Measurements from ENCODE around the gene GMPPA.

Gene GMPPA

GRCh38 chr2:219495531-219496122 is 3.1 kb upstream of the GMPPA start:
- TF ChIP-seq YY1 (IDR thresholded peaks at IDR 0.05; ENCODE audit: insufficient read depth, insufficient read length) (no peak), ZNF274 (IDR thresholded peaks at IDR 0.05; ENCODE audit: low read depth, low read length) (no peak), SUZ12 (IDR thresholded peaks at IDR 0.05; ENCODE audit: extremely low read depth, insufficient read depth, insufficient read length) (no peak)
- peak; percentile 66 for DNase-seq (ENCODE audit: low read depth, low spot score)
- peak overlapping the region; percentile 24 for H3K9ac ChIP-seq (ENCODE audit: insufficient read length, low read depth)
- H3K36me3 ChIP-seq (ENCODE audit: insufficient read depth, insufficient read length, low read length): peaks cover 7% of the 10 kb centered on the region
- H3K4me1 ChIP-seq (ENCODE audit: insufficient read depth, insufficient read length): peaks cover 21% of the 10 kb centered on the region
- no peaks in the 10 kb centered on the region for H3K9me3 ChIP-seq (ENCODE audit: insufficient read depth, low read length)
- no peak overlapping the region for H3K4me3 ChIP-seq (ENCODE audit: insufficient read length, low read depth)
- peaks cover 59% of the 10 kb centered on the region for H3K27me3 ChIP-seq (ENCODE audit: insufficient read depth, insufficient read length)

DNA sequence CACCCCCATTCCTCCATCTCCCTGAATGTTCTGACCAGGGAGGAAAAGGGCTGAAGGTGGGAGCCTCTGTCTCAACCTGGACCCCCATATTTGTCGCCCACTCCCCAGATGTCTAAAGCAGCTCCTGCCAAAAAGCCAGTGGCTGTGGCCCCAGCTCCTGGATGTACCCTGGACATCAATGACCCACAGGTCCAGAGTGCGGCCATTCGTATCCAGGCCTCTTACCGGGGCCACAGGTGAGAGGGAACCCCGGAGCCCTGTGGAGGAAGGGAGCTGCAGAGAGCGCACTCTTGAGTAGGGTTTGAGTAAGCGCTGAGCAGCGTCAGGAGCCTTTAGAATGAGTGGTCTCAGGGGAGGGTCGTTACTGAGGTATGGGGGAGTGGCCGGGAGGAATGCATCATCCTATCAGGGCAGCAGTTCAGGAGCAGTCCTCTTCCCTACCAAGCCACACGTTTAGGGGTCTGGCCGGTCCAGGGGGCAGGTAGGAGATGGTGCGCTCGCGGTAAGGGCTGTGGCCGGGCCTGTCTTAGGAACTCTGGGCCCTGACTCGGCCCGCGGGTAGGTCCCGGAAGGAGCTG is 2.4 kb upstream of the GMPPA start:
- peak overlapping the region; percentile 83 for H3K9ac ChIP-seq (ENCODE audit: insufficient read length, low read depth)
- peaks cover 3% of the 10 kb centered on the region for H3K36me3 ChIP-seq (ENCODE audit: insufficient read depth, insufficient read length, low read length)
- no peaks in the 10 kb centered on the region for H3K9me3 ChIP-seq (ENCODE audit: insufficient read depth, low read length)
- H3K4me3 ChIP-seq (ENCODE audit: insufficient read length, low read depth): peak overlapping the region; percentile 70
- peaks cover 55% of the 10 kb centered on the region for H3K27me3 ChIP-seq (ENCODE audit: insufficient read depth, insufficient read length)
- H3K4me1 ChIP-seq (ENCODE audit: insufficient read depth, insufficient read length): peaks cover 21% of the 10 kb centered on the region
- DNase-seq (ENCODE audit: low read depth, low spot score): no peak
- TF ChIP-seq ZNF274 (IDR thresholded peaks at IDR 0.05; ENCODE audit: low read depth, low read length): no peak
- no peak for TF ChIP-seq YY1 (IDR thresholded peaks at IDR 0.05; ENCODE audit: insufficient read depth, insufficient read length)
- TF ChIP-seq SUZ12 (IDR thresholded peaks at IDR 0.05; ENCODE audit: extremely low read depth, insufficient read depth, insufficient read length): peak; percentile 81

- TF ChIP-seq SUZ12 (IDR thresholded peaks at IDR 0.05; ENCODE audit: extremely low read depth, insufficient read depth, insufficient read length) (peak; percentile 92), YY1 (IDR thresholded peaks at IDR 0.05; ENCODE audit: insufficient read depth, insufficient read length) (no peak)
- H3K9ac ChIP-seq (ENCODE audit: insufficient read length, low read depth): peak overlapping the region; percentile 83
- H3K27me3 ChIP-seq (ENCODE audit: insufficient read depth, insufficient read length): peaks cover 55% of the 10 kb centered on the region
- peak overlapping the region; percentile 70 for H3K4me3 ChIP-seq (ENCODE audit: insufficient read length, low read depth)
- DNase-seq (ENCODE audit: low read depth, low spot score): no peak
- H3K9me3 ChIP-seq (ENCODE audit: insufficient read depth, low read length): no peaks in the 10 kb centered on the region
- peaks cover 5% of the 10 kb centered on the region for H3K36me3 ChIP-seq (ENCODE audit: insufficient read depth, insufficient read length, low read length)
- peaks cover 27% of the 10 kb centered on the region for H3K4me1 ChIP-seq (ENCODE audit: insufficient read depth, insufficient read length)
Observed at GRCh38 chr2:219496825-219497494, 1.7 kb upstream of the GMPPA start.

DNA sequence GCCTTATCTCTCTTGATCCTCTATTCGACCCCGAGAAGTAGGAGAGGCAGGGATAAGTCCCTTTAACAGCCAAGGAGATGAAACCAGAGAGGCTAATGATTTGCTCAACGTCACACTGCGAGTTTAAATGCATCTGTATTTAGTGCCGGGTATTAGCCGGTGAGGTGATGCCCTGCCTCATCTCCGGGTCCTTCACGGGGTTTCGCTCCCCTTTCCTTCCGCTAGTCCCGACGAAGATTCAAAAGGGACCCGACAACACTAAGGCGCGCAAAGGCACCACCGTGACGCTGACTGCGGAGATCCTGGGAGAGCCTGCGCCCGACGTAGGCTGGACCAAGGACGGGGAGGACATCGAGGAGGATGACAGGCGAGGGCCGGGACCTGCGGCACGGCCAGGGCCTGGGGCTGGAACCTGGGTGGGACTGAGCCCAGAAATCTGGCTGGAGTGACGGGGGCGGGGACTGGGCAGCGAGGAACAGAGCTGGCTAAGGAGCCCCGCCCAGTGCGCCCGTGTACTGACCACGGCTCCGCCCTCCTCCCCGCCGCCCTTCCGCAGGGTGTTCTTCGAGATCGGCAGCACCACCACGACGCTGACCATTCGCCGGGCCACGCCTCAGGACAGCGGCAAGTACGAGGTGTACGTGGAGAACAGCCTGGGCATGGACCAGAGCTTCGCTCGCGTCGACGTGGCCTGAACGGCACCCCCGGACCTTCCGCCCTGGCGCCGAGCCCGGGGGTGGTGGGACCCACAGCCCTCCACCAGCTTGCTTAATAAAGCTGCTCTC is 1.0 kb upstream of the GMPPA start:
- Histone ChIP-seq H3K9ac (ENCODE audit: insufficient read length, low read depth) (peak overlapping the region; percentile 83), H3K9me3 (ENCODE audit: insufficient read depth, low read length) (no peaks in the 10 kb centered on the region), H3K27me3 (ENCODE audit: insufficient read depth, insufficient read length) (peaks cover 53% of the 10 kb centered on the region), H3K4me3 (ENCODE audit: insufficient read length, low read depth) (peak overlapping the region; percentile 70), H3K36me3 (ENCODE audit: insufficient read depth, insufficient read length, low read length) (peaks cover 9% of the 10 kb centered on the region), H3K4me1 (ENCODE audit: insufficient read depth, insufficient read length) (peaks cover 30% of the 10 kb centered on the region)
- no peak for DNase-seq (ENCODE audit: low read depth, low spot score)
- TF ChIP-seq SUZ12 (IDR thresholded peaks at IDR 0.05; ENCODE audit: extremely low read depth, insufficient read depth, insufficient read length): peak; percentile 38
- no peak for TF ChIP-seq ZNF274 (IDR thresholded peaks at IDR 0.05; ENCODE audit: low read depth, low read length)

DNA sequence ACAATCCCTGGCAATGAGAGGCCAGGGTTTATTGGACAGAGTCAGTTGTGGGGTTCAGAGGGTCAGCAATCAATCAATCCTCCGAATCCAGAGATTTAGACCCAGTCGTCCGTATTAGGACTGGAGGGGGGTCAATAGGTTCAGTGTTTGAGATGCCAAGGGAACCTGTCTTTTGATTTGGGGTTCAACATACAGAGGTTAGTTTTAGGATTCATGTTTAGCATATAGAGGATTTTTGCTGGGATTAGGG is 292 bp downstream of the GMPPA start:
- peak overlapping the region; percentile 68 for H3K4me3 ChIP-seq (ENCODE audit: insufficient read length, low read depth)
- H3K27me3 ChIP-seq (ENCODE audit: insufficient read depth, insufficient read length): peaks cover 44% of the 10 kb centered on the region
- H3K4me1 ChIP-seq (ENCODE audit: insufficient read depth, insufficient read length): peaks cover 30% of the 10 kb centered on the region
- peaks cover 18% of the 10 kb centered on the region for H3K36me3 ChIP-seq (ENCODE audit: insufficient read depth, insufficient read length, low read length)
- DNase-seq (ENCODE audit: low read depth, low spot score): no peak
- no peaks in the 10 kb centered on the region for H3K9me3 ChIP-seq (ENCODE audit: insufficient read depth, low read length)
- peak overlapping the region; percentile 91 for H3K9ac ChIP-seq (ENCODE audit: insufficient read length, low read depth)
- no peak for TF ChIP-seq YY1 (IDR thresholded peaks at IDR 0.05; ENCODE audit: insufficient read depth, insufficient read length)
- no peak for TF ChIP-seq SUZ12 (IDR thresholded peaks at IDR 0.05; ENCODE audit: extremely low read depth, insufficient read depth, insufficient read length)
- TF ChIP-seq ZNF274 (IDR thresholded peaks at IDR 0.05; ENCODE audit: low read depth, low read length): no peak

DNA sequence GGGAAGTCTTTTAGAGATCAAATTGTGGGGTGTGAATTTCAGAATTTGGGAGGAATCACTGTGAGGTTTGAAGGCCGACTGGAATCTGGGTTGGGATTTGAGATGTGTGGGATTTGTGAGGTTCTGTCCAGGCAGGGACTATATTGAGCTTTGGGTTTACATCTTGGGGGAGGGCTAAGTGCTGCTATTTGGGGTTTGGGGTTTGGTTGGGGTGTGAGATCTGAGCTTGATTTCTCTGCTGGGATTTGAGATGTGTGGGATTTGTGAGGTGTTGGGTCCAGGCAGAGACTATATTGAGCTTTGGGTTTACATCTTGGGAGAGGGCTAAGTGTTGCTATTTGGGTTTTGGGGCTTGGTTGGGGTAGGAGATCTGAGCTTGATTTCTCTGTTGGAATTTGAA is 864 bp downstream of the GMPPA start:
- no peak for DNase-seq (ENCODE audit: low read depth, low spot score)
- peak overlapping the region; percentile 91 for H3K9ac ChIP-seq (ENCODE audit: insufficient read length, low read depth)
- peaks cover 24% of the 10 kb centered on the region for H3K36me3 ChIP-seq (ENCODE audit: insufficient read depth, insufficient read length, low read length)
- H3K27me3 ChIP-seq (ENCODE audit: insufficient read depth, insufficient read length): peaks cover 40% of the 10 kb centered on the region
- H3K9me3 ChIP-seq (ENCODE audit: insufficient read depth, low read length): no peaks in the 10 kb centered on the region
- no peak for TF ChIP-seq ZNF274 (IDR thresholded peaks at IDR 0.05; ENCODE audit: low read depth, low read length)
- no peak for TF ChIP-seq SUZ12 (IDR thresholded peaks at IDR 0.05; ENCODE audit: extremely low read depth, insufficient read depth, insufficient read length)
- no peak for TF ChIP-seq YY1 (IDR thresholded peaks at IDR 0.05; ENCODE audit: insufficient read depth, insufficient read length)
- H3K4me1 ChIP-seq (ENCODE audit: insufficient read depth, insufficient read length): peaks cover 30% of the 10 kb centered on the region
- H3K4me3 ChIP-seq (ENCODE audit: insufficient read length, low read depth): peak overlapping the region; percentile 68

DNA sequence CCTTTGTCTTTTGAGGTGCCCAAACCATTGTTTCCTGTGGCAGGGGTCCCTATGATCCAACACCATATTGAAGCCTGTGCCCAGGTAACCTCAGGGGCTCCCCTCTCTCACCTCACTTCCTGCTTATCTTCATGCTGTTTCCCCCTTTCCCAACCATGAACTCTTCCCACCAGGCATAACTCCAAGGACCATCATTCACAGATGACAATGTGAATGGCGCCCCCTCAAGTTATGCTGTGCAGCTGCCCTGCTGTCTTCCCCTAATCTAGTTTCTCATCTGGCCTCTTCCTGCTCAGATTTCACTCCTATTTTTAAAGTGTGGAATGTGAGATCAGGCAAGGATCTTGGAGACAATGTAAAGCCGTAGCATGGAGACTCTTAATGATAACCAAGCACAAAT is 1.4 kb downstream of the GMPPA start:
- no peak for DNase-seq (ENCODE audit: low read depth, low spot score)
- TF ChIP-seq YY1 (IDR thresholded peaks at IDR 0.05; ENCODE audit: insufficient read depth, insufficient read length) (no peak), ZNF274 (IDR thresholded peaks at IDR 0.05; ENCODE audit: low read depth, low read length) (no peak), SUZ12 (IDR thresholded peaks at IDR 0.05; ENCODE audit: extremely low read depth, insufficient read depth, insufficient read length) (no peak)
- Histone ChIP-seq H3K9me3 (ENCODE audit: insufficient read depth, low read length) (no peaks in the 10 kb centered on the region), H3K4me3 (ENCODE audit: insufficient read length, low read depth) (no peak overlapping the region), H3K27me3 (ENCODE audit: insufficient read depth, insufficient read length) (peaks cover 35% of the 10 kb centered on the region), H3K9ac (ENCODE audit: insufficient read length, low read depth) (no peak overlapping the region), H3K4me1 (ENCODE audit: insufficient read depth, insufficient read length) (peaks cover 30% of the 10 kb centered on the region), H3K36me3 (ENCODE audit: insufficient read depth, insufficient read length, low read length) (peaks cover 30% of the 10 kb centered on the region)
